Measurements from ENCODE around the gene MALAT1. TPM values are rescaled to one million over a fixed set of nuclear protein-coding genes. Genes with fewer than 3 reads are reported as not detected.

The MALAT1 gene
- total RNA-seq, 1 experiment from 2014 or later, result 6,000 TPM

DNA sequence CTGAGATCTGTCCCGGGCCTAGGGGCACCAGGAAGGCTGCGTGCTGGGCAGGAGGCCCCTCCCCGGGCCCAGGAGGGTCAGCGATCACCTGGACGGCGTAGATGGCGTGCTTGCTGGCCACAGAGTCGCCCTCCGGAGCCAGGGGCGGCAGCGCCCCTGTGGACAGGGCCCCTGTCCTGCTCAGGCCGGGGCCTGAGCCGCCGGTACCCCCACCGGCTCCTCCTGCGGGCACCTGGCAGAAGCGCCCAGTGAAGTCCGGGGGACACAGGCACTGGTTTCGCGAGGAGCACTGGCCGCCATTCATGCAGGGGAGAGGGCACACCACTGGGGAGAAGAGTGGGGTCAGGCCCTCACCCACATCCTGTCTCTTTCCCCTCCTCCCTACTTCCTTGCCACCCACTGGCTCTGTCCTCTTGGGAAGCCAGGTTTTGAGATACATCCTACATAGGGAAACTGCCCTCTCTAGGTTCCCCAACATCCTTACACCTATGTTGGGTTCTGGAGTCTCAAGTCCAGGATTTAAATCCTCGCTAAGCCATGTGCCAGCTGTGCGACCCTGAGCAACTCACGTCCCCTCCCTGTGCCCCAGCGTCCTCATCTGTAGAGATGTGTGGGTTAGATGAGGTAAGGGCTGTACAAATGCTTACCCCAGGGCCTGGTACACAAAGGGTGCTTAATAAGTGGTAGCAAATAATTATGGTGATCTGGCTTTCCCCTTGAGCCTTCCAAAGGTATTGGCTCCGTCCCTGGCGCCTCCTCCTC is 55.4 kb downstream of the MALAT1 start:
- peaks cover 28% of the 10 kb centered on the region for H3K79me2 ChIP-seq (ENCODE audit: insufficient read depth, low read length)
- DNase-seq (ENCODE audit: low read depth, low spot score) (no peak), ATAC-seq (no peak)
- H3K4me1 ChIP-seq (ENCODE audit: control insufficient read depth in 1 of 2, insufficient read depth in 2 of 2, low read length in 2 of 2), result peaks cover 68 to 84% of the 10 kb centered on the region in 2 experiments
- H3K4me2 ChIP-seq (ENCODE audit: low read length), result peak overlapping the region; percentile 96
- peak overlapping the region; percentile 99; the same call in 1 of the 2 replicates for H3K27ac ChIP-seq (ENCODE audit: low read depth, low read length)
- intact Hi-C loops (cut with micrococcal nuclease), result no loop called here
- no peaks in the 10 kb centered on the region for H3K27me3 ChIP-seq (ENCODE audit: insufficient read depth, low read length)
- BruUV-seq (replicated peaks), result no TSS peak
- no peaks in the 10 kb centered on the region for H4K20me1 ChIP-seq (ENCODE audit: insufficient read depth)
- ChIA-PET RAD21 (ENCODE audit: low non-redundant PET in 1 of 2, low total read pairs in 2 of 2, uncharacterized antibody in 2 of 2, unreplicated experiment in 2 of 2) (no interaction called here), POLR2A (interaction anchor here (1.4 kb wide), 1 partner anchor 8 kb away, joined by 4 read pairs; no protein-coding TSS in a partner anchor), CTCF (no interaction called here)
- TF ChIP-seq EZH2phosphoT487 (IDR thresholded peaks at IDR 0.05; ENCODE audit: borderline replicate concordance) (no peak), YY1 (IDR thresholded peaks at IDR 0.05; ENCODE audit: extremely low read depth, insufficient replicate concordance, low read depth, low read length) (no peak), TCF7L2 (IDR thresholded peaks at IDR 0.05; ENCODE audit: borderline replicate concordance, extremely low read depth, insufficient read depth, insufficient read length) (no peak), ZNF274 (IDR thresholded peaks at IDR 0.05; ENCODE audit: low read depth, low read length) (no peak), ZFX (IDR thresholded peaks at IDR 0.05) (no peak), CEBPB (IDR thresholded peaks at IDR 0.05; ENCODE audit: low read depth) (no peak), JUND (IDR thresholded peaks at IDR 0.05) (no peak), EZH2 (IDR thresholded peaks at IDR 0.05) (no peak), SRF (IDR thresholded peaks at IDR 0.05; ENCODE audit: low read depth) (no peak)
- TF ChIP-seq, protein P1, sequence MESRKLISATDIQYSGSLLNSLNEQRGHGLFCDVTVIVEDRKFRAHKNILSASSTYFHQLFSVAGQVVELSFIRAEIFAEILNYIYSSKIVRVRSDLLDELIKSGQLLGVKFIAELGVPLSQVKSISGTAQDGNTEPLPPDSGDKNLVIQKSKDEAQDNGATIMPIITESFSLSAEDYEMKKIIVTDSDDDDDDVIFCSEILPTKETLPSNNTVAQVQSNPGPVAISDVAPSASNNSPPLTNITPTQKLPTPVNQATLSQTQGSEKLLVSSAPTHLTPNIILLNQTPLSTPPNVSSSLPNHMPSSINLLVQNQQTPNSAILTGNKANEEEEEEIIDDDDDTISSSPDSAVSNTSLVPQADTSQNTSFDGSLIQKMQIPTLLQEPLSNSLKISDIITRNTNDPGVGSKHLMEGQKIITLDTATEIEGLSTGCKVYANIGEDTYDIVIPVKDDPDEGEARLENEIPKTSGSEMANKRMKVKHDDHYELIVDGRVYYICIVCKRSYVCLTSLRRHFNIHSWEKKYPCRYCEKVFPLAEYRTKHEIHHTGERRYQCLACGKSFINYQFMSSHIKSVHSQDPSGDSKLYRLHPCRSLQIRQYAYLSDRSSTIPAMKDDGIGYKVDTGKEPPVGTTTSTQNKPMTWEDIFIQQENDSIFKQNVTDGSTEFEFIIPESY (IDR thresholded peaks at IDR 0.05; ENCODE audit: extremely low read depth, insufficient replicate concordance, low read length), result no peak
- TF ChIP-seq, protein P2, sequence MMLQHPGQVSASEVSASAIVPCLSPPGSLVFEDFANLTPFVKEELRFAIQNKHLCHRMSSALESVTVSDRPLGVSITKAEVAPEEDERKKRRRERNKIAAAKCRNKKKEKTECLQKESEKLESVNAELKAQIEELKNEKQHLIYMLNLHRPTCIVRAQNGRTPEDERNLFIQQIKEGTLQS (IDR thresholded peaks at IDR 0.05), result no peak
- TF ChIP-seq, protein P3, sequence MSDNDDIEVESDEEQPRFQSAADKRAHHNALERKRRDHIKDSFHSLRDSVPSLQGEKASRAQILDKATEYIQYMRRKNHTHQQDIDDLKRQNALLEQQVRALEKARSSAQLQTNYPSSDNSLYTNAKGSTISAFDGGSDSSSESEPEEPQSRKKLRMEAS (IDR thresholded peaks at IDR 0.05), result no peak
- H3K9me2 ChIP-seq (ENCODE audit: insufficient read depth), result no peaks in the 10 kb centered on the region
- no peak overlapping the region for H3K4me3 ChIP-seq (replicated peaks in 1 of 2; ENCODE audit: low read depth in 1 of 2, low read length in 2 of 2)
- H3K36me3 ChIP-seq (ENCODE audit: control insufficient read depth in 1 of 2, insufficient read depth in 2 of 2, low read length in 2 of 2), result peaks cover 2 to 7% of the 10 kb centered on the region in 2 experiments; a peak in 2 of 4 replicates
- H3K9me3 ChIP-seq (ENCODE audit: control insufficient read depth in 1 of 2, insufficient read depth in 1 of 2, low read depth in 1 of 2, low read length in 2 of 2), result no peaks in the 10 kb centered on the region
- H2AFZ ChIP-seq (ENCODE audit: low read depth, low read length, poor library complexity, severe bottlenecking), result no peak overlapping the region
- peak overlapping the region; percentile 83 for H3K9ac ChIP-seq (ENCODE audit: low read length)

Data from HCT116 (cell line).